ENCODE measurements around the gene TTLL8.
A peak's percentile ranks its signal among the peaks of the same experiment; 100 is the strongest.

TTLL8 gene

DNA sequence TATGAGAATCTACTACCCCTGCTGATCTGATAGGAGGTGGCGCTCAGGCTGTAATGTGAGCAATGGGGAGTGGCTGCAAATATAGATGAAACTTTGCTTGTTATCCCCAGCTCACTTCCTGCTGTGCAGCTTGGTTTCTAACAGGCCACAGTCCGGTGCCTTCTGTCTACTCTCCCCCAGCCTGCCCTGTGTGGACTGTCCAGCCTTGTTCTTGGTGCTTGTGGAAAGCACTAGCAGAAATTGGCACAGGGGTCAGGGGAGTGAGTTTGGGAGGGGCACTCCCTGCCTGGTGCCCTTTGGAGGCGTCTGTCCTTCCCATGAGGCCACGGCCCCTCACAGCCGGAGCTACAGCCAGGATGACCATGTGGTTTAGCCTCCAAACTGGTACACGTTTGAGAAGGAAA is 46.0 kb upstream of the TTLL8 start:
- Histone ChIP-seq H3K4me1 (ENCODE audit: insufficient read depth, low read length, poor library complexity, severe bottlenecking) (peaks cover 40% of the 10 kb centered on the region), H3K27me3 (ENCODE audit: insufficient read depth, low read length, poor library complexity, severe bottlenecking) (no peaks in the 10 kb centered on the region), H3K79me2 (ENCODE audit: insufficient read depth, low read length) (no peaks in the 10 kb centered on the region), H3K36me3 (ENCODE audit: insufficient read depth, low read length) (no peaks in the 10 kb centered on the region), H3K9ac (ENCODE audit: low read depth, low read length, poor library complexity, severe bottlenecking) (peak overlapping the region; percentile 36), H4K20me1 (ENCODE audit: insufficient read depth, low read length, poor library complexity, severe bottlenecking) (no peaks in the 10 kb centered on the region), H3F3A (ENCODE audit: low read depth) (no peaks in the 10 kb centered on the region), H3K4me3 (ENCODE audit: low read length, poor library complexity, severe bottlenecking) (no peak overlapping the region), H3K9me2 (replicated peaks; ENCODE audit: low read depth, low read length) (no peaks in the 10 kb centered on the region), H3K4me2 (ENCODE audit: low read depth, low read length, poor library complexity, severe bottlenecking) (peak overlapping the region; percentile 43), H3K9me3 (ENCODE audit: insufficient read depth, low read depth, low read length) (no peaks in the 10 kb centered on the region), H2AFZ (ENCODE audit: low read length) (peak overlapping the region; percentile 43)
- no peak for TF ChIP-seq EZH2phosphoT487 (IDR thresholded peaks at IDR 0.05; ENCODE audit: borderline replicate concordance)
- TF ChIP-seq, protein P1, sequence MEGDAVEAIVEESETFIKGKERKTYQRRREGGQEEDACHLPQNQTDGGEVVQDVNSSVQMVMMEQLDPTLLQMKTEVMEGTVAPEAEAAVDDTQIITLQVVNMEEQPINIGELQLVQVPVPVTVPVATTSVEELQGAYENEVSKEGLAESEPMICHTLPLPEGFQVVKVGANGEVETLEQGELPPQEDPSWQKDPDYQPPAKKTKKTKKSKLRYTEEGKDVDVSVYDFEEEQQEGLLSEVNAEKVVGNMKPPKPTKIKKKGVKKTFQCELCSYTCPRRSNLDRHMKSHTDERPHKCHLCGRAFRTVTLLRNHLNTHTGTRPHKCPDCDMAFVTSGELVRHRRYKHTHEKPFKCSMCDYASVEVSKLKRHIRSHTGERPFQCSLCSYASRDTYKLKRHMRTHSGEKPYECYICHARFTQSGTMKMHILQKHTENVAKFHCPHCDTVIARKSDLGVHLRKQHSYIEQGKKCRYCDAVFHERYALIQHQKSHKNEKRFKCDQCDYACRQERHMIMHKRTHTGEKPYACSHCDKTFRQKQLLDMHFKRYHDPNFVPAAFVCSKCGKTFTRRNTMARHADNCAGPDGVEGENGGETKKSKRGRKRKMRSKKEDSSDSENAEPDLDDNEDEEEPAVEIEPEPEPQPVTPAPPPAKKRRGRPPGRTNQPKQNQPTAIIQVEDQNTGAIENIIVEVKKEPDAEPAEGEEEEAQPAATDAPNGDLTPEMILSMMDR (conservative IDR thresholded peaks at IDR 0.05; ENCODE audit: low read length): no peak

DNA sequence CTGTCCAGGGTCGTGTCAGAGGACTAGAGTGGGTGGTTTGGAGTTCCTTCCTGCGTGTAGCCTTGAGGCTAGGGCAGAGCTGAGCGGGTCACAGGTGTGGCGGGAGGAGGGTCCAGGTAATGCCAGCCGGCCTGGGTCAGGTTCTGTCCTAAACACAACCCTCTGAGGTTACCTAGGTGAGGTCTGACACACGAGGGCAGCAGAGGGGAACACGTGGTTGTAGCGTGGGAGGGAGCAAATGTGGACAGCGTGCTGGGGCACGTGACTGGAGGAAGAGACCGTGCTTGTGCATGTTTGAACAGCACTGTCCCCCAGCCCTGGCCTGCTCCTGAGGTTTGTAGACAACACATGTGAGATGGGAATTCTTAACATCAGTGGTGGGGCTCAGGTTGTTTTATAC is 44.8 kb upstream of the TTLL8 start:
- Histone ChIP-seq H3F3A (ENCODE audit: low read depth) (no peaks in the 10 kb centered on the region), H3K4me2 (ENCODE audit: low read depth, low read length, poor library complexity, severe bottlenecking) (no peak overlapping the region)

DNA sequence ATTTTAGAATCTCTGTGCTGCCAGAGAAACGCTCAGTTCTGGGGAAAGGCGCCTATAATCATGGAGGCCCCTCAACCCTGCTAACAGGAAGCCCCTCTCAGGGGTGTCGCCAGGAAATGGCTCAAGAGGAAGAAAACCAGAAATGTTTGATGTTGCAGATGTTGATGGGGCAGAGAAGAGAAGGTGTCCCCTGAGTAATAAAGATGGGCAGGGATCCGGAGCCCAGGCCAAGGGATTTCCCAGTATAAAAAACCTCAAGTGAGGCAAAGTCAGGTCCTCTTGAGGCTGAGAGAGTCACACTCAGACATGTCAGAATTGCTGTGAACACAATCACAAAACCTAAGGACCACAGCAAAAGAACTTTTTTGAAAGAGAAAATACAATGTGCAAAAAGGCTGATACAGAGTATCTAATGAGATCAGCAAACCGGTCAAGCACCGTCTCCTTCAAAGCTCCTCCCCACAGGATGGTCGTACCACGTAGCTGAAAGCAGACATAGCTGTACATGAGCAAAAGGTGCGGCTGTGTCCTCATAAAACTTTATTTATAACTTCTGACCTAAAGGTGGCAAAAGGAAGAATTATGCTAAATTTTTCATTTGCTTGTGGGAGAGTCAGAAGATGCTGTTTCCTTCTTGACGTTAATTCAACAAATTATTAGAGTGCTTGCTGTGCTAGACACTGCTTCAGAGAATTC is 43.9 kb upstream of the TTLL8 start:
- H3K9me2 ChIP-seq (replicated peaks; ENCODE audit: low read depth, low read length): no peaks in the 10 kb centered on the region
- H3K79me2 ChIP-seq (ENCODE audit: insufficient read depth, low read length): no peaks in the 10 kb centered on the region
- no peaks in the 10 kb centered on the region for H3F3A ChIP-seq (ENCODE audit: low read depth)
- H3K27me3 ChIP-seq (ENCODE audit: insufficient read depth, low read length, poor library complexity, severe bottlenecking): no peaks in the 10 kb centered on the region
- H3K4me2 ChIP-seq (ENCODE audit: low read depth, low read length, poor library complexity, severe bottlenecking): peak overlapping the region; percentile 35
- H3K36me3 ChIP-seq (ENCODE audit: insufficient read depth, low read length): no peaks in the 10 kb centered on the region
- peak overlapping the region; percentile 67; the same call in 1 of the 2 replicates for H2AFZ ChIP-seq (ENCODE audit: low read length)
- no peak for TF ChIP-seq EZH2phosphoT487 (IDR thresholded peaks at IDR 0.05; ENCODE audit: borderline replicate concordance)
- TF ChIP-seq, protein P1 (conservative IDR thresholded peaks at IDR 0.05; ENCODE audit: low read length): no peak
- H3K9me3 ChIP-seq (ENCODE audit: insufficient read depth, low read depth, low read length): no peaks in the 10 kb centered on the region
- peak overlapping the region; percentile 19 for H3K4me3 ChIP-seq (ENCODE audit: low read length, poor library complexity, severe bottlenecking)
- peaks cover 40% of the 10 kb centered on the region for H3K4me1 ChIP-seq (ENCODE audit: insufficient read depth, low read length, poor library complexity, severe bottlenecking)
- H3K9ac ChIP-seq (ENCODE audit: low read depth, low read length, poor library complexity, severe bottlenecking): peak overlapping the region; percentile 36
- H4K20me1 ChIP-seq (ENCODE audit: insufficient read depth, low read length, poor library complexity, severe bottlenecking): no peaks in the 10 kb centered on the region

More for the DNA sequence above, 44.8 kb upstream of the TTLL8 start:
- TF ChIP-seq, protein P1 (conservative IDR thresholded peaks at IDR 0.05; ENCODE audit: low read length): peak; percentile 24; the same call in 1 of the 2 replicates
- no peak for TF ChIP-seq EZH2phosphoT487 (IDR thresholded peaks at IDR 0.05; ENCODE audit: borderline replicate concordance)
- H3K4me1 ChIP-seq (ENCODE audit: insufficient read depth, low read length, poor library complexity, severe bottlenecking): peaks cover 40% of the 10 kb centered on the region
- H3K9me2 ChIP-seq (replicated peaks; ENCODE audit: low read depth, low read length): no peaks in the 10 kb centered on the region
- H3K36me3 ChIP-seq (ENCODE audit: insufficient read depth, low read length): no peaks in the 10 kb centered on the region
- H3K9ac ChIP-seq (ENCODE audit: low read depth, low read length, poor library complexity, severe bottlenecking): no peak overlapping the region
- H3K79me2 ChIP-seq (ENCODE audit: insufficient read depth, low read length): no peaks in the 10 kb centered on the region
- no peak overlapping the region for H3K4me3 ChIP-seq (ENCODE audit: low read length, poor library complexity, severe bottlenecking)
- H3K27me3 ChIP-seq (ENCODE audit: insufficient read depth, low read length, poor library complexity, severe bottlenecking): no peaks in the 10 kb centered on the region
- H2AFZ ChIP-seq (ENCODE audit: low read length): 0 out of 2 replicates have a peak overlapping the region, but pooled peaks have one; percentile 7
- H3K9me3 ChIP-seq (ENCODE audit: insufficient read depth, low read depth, low read length): no peaks in the 10 kb centered on the region
- no peaks in the 10 kb centered on the region for H4K20me1 ChIP-seq (ENCODE audit: insufficient read depth, low read length, poor library complexity, severe bottlenecking)

Measured in Loucy (cell line).